GM19372 (cell line): ENCODE data around the gene CHAF1A.

Experiments used
- ATAC-seq: cut with Tn5 transposase; IDR thresholded peaks from one replicate; pipeline ENCODE4 v1.9.1; 2021; ENCODE audit warnings: mild to moderate bottlenecking, low read depth, moderate library complexity; ENCODE audit not compliant: unreplicated experiment

The CHAF1A gene

GRCh38 chr19:4365791-4366665 is 36.4 kb upstream of the CHAF1A start:
- ATAC-seq = no peak

- ATAC-seq = no peak
Observed at GRCh38 chr19:4366666-4367335, 35.6 kb upstream of the CHAF1A start.

DNA sequence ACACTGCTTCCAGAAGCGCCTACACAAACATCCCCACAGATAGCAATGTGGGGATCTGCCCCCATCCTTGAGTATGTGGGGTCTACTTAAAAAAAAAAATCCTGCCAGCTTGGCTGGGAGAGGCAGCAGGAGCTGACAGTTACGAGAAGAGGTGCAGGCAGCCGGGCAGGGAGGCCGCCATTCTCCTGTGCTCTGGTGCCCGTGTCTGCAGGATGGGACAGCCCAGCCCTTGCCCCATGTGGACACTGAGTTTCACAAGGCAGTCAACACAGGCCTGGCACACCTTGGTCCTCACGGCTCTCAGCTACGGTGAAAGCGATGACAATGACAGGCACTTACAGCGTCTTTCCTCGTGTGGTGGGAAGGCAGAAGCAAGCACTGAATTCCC is 35.1 kb upstream of the CHAF1A start:
- ATAC-seq = no peak

DNA sequence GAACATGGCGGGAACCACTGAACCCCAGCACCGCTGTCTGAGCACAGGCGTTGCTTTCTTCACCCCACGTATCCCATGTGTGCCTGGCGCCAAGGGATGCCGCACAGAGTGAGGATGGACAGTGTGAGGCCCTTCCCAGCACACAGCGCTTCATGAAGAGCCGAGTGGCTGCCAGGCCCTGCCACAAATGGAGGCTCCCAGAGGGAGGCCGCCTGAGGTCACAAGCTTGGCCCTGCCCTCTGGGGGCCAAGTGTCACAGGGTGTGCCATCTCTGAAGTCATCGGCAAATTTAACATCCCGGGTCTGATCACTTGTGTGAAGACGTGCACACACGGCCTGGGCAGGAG is 34.7 kb upstream of the CHAF1A start:
- ATAC-seq = no peak

DNA sequence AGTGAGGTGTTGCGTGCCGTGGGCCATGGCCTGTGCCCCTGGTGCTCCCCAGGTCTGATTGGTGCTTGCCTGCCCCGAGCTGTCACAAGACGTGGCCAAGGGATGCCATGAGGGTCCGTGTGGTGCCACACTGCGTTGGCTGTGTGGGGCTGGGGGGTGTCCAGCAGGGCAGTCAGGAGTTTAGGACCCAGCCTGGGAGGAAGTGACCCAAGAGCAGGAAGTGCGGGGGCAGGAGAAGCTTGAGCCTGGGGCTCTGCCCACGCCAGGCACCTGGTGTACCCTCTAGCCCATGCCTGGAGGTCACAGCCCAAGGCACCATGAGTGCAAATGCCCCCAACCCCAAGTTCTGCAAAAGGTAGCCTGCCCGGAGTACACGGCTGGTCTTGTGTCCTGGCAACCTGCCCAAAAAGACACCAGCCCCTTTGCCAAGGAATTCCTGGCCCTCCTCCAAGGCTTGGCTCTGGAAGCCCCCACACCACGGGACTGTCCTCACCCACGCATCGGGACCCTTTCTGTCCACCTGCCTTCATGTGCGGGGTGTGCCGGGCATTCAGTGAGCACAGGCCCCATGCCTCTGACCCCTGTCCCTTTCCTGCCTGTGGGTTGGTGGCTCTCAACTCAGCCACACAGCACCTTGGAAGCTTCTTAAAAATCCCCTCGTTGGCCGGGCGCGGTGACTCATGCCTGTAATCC is 34.2 kb upstream of the CHAF1A start:
- ATAC-seq = no peak

DNA sequence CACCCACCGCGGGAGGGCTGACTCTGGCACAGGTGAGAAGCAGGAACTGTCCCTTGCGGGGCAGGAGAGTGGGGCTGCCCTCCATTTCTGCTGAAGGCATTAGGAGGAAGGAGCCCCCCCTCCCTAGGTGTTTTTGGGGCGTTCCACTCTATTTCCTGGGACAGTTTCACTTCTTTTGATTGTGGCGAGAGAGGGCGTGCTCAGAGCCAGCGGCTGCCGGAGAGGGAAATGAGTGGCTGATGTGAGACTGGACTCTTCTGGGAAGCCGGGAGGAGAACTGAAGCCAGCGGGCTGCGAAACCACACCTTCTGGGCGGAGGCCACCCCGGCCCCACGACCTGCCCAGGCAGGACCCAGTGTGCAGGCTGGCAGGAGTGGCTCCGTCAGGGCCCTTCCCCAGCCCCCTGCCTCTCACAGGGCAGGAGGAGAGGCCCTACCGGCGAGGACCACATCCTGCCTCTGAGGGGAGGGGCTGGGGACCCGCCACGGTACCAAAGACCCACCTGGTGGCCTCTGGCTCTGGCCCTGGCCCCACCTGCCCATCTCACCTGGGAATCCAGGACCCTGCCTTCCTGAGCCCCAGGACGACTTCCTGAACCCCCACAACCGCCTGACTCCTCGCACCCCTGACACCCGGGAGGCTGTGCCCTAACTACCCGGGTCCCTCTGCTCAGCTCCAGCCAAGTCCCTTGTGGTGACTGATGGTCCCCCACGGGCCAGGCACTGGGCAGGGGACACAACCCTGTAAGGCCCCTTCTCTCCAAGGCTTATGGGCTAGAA is 33.1 kb upstream of the CHAF1A start:
- peak; percentile 56 for ATAC-seq

DNA sequence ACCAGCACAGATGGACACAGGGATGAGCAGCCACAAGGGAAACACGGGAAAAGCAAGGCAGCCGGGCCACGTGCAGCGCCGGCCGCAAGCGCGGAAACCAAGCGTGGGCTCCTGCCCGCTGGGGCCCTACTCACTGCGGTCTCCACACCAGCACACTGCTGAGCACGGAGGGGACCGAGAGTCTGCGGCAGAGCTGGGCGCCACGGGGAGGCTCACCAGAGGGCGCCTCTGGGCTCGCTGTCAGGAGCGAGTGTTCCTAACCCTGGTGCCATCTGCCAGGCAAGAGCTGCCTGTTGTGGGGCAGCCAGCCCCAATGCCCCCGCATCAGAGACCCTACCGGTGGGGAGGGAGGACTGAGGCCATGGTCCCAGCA is 32.6 kb upstream of the CHAF1A start:
- ATAC-seq = peak; percentile 49

DNA sequence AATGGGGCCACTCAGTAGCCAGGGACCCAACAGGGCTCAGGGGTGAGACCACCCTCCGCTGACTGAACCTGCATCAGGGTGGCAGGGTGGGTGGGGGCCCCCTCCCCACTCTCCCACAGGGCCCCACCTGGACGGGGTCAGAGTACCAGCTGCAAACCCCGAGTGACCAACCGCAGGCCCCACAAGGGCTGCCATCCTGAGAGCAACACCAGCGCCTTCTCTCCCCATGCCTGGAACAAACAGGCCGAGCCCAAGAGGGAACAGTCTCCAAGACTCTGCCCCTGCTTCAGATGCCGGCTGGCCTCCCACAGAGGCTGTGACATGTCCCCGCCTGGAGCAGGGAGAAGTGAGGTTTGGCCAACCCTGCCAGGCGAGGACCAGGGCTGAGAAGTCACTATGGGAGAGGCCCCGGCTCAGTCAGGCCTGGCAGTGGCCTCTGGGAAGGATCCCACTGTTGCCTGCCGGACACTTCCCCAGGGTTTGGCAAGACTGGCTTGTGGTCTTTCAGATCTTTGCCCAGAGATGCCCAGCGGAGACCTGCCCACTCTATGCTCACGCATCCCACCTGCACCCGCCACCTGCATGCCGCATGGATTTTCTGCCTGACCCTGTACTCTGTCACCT is 31.9 kb upstream of the CHAF1A start:
- ATAC-seq = no peak

GRCh38 chr19:4371247-4372164 is 30.9 kb upstream of the CHAF1A start:
- ATAC-seq = no peak

DNA sequence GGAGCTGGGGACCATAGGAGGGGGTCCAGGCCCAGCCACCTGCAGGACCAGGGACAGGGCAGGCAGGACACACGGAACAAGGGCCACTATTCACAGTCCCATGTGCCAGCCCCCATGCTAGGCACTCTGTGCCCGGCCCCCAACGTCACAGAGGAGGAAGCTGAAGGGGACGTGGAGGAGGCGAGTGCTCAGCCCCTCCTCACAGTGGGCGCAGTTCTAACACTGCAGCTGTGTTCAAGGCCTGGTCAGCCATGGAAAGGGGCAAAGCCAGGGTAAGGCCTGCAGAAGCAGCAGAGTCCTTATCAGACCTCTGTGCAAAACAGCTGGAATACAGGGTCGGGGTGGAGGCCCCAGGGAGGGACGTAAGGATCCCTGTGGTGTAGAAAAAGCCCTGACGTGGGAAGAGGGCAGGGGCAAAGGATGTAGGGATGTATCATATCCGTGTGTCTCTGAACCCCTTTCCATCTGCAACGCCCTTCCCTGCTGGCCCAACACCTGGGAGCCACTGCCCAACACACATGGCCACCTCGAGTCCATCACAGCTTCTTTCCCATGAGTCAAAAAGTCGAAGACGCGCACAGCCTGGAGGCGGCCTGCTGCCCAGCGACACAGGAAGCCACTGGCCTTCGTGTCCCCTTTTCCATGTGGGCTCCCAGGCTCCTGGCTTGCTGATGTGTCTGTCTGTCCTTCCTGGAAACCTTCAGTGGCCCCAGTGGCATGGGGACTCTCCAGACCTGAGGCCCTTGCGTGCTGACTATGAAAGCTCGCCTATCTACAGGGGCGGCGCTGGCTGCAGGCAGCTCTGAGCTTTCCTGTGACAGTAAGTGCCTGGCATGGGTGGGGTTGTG is 30.1 kb upstream of the CHAF1A start:
- ATAC-seq = no peak

DNA sequence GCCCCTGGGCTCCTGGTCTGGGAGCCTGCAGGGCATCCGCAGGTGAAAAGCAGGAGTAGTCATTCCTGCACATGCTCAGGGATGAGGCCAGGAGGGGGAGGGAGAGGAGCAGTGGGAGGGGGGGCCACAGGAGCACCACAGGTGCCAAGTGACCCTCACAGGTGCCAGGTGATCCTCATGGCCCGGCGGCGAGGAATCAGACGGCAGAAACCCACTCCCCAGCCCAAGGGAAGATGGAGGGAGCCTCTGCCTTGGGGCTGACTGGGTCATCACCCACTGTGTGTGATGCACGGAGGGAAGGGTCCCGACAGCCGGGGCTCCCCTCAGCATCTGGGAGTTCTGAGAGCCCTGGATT is 29.4 kb upstream of the CHAF1A start:
- ATAC-seq = no peak

GRCh38 chr19:4373601-4374497 is 28.6 kb upstream of the CHAF1A start:
- no peak for ATAC-seq

DNA sequence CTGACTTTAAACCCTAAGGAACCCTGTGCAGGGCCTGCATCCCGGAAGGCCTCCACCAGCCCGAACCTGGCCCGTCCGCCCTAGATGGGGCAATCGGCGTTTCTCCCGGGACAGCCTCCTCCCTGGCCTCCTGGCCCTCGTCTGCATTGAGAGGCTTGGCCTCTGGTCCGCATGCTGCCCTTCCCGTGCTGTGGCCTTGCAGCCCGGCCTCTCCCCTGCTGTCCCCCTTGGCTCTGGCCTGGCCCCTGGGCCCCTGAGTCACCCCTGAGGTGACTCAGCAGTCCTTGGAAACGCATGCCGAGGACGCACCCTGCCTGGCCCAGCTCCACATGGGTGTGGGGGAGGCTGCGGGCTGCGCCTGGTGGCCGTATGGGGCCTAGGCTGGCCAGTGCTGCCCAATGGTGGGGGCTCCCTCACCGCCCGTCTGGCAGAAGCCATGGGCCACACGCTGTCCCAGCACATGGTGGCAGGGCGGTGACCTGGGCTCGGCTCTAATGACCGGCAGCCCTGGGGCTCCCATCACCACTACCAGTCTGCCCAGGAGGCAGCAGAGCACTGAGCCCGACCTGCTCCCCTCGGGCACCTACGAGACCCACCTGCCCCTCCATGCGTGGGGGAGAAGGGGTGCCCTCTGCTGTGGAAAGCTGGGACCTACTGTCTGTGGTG is 27.8 kb upstream of the CHAF1A start:
- ATAC-seq = no peak

DNA sequence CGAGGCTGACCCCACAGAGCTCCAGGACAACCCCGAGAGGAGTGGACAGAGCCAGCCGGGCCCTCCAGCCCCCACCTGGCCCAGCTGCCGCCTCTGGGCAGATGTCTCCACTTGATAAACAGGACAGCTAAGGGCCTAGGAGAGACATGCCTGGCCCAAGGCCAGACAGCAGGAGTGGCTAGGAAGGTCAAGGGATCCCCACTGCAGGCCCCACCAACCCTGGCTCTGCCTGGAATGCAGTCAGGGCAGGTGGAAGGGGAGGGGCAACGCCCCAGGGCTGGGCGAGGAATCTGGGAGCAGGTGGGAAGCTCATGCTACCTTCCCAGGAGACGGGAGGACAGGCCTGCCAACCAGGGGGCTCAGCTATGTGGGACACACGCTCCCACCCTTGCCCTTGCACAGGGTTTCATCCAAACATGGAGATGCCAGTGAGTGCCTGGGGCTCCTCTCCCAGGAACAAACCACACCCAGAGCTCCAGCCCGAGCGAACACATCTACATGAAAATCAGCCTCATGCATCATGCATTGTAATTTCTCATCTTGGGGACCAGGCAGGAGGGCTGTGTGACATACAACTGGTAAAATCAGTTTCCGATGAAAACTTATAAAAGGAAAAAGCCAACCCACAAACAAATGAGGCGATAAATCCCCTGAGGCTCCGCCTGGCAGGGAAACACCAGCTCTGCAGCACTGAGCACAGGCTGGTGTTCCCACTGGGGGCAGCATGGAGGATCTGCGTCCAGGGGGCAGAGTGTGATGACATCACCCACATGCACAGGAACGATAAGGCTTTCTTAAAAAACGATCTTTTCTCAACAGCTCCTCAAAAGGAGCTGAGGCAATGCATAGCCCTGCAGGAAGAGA is 27.0 kb upstream of the CHAF1A start:
- ATAC-seq = no peak

DNA sequence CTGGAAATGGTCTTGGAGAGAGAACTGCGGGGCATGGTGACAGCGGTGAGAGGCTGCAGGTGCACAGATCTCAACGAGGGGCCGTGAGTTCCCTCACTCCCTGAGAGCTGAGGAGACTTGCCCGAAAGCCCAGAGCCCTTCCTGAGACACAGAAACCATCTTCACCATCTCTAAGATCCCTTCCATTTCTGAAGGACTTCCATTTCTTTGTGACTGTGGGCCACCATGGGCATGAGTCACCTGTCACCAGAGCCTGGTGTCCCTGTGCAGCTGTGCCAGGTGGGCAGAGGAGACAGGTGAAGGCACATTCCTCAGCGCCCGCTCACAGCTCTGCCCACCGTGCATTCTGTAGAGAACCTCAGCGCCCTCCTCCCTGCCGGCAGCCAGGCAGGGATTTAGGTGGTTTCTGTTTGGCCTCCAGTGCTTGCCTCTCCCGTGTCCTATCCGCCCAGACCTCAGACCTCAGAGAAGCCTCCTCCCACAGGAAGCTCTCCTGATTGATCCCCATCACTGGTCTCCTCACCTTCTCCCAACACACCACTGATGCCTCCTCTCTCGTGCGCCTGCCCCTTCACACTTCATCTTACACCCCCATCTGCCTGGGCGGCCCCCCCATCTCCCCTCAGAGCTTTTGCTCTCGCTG is 26.3 kb upstream of the CHAF1A start:
- no peak for ATAC-seq

DNA sequence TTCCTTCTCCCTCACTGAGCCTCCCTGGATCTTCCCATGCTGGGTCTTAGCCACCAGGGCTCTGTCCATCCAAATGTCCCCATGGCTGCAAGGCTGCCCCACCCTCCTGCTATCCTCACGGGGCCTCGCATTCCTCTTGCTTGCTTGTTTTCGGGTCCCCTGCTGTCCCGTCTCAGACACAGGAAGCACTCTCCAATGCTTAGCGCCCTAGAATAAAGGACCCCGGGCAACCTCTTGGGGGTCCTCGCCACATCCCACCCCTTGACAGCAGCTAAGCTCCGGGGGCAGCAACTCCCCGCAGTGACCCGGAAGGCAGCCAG is 25.8 kb upstream of the CHAF1A start:
- ATAC-seq = no peak
